Panc1 (cell line): Measurements from ENCODE around the gene NPLOC4. TPM values are rescaled to one million over a fixed set of nuclear protein-coding genes. Genes with fewer than 3 reads are reported as not detected.

Experiments used
- ATAC-seq: fragments of 200-7000 bp; cut with Tn5 transposase; 2 replicates; pipeline ENCODE4 v1.9.1; 2020; ENCODE audit warnings: mild to moderate bottlenecking, moderate library complexity
- BruUV-seq: library from RNA; stranded (reverse); fragments of 400-500 nt; replicated peaks from 2 replicates; lab custom pipeline; 2021; lab: Mats Ljungman, UMichigan
- CTCF ChIA-PET: fragments of 300-600 bp; sonication (Branson Sonifier 250); formaldehyde crosslinking; loops from one replicate; lab custom pipeline; 2022; ENCODE audit warnings: antibody characterized with exemption; lab: Charles Lee
- POLR2A ChIA-PET: fragments of 300-600 bp; sonication (Branson Sonifier 250); formaldehyde crosslinking; loops from one replicate; lab custom pipeline; 2022; ENCODE audit warnings: antibody characterized with exemption; lab: Charles Lee
- DNase-seq: peaks from one replicate; pipeline ENCODE4 v3.0.0-alpha.2; 2010; ENCODE audit warnings: low read depth, low spot score
- H3K27ac ChIP-seq: 2 replicates; pipeline ENCODE4 v1.5.1; 2011; ENCODE audit warnings: mild to moderate bottlenecking, low read length, inconsistent platforms
- H3K27me3 ChIP-seq: fragments of 200-500 bp; sonication (Bioruptor generic); 2 replicates; pipeline ENCODE4 v1.6.0; 2014; ENCODE audit warnings: low read length, inconsistent platforms; ENCODE audit not compliant: control insufficient read depth, insufficient read depth
- H3K36me3 ChIP-seq: fragments of 200-500 bp; sonication (Bioruptor generic); 2 replicates; pipeline ENCODE4 v1.5.1; 2014; ENCODE audit warnings: inconsistent platforms, mild to moderate bottlenecking, low read length, moderate library complexity; ENCODE audit not compliant: control insufficient read depth, insufficient read depth
- H3K4me1 ChIP-seq: 2 replicates; pipeline ENCODE4 v1.5.1; 2011; ENCODE audit warnings: inconsistent platforms, mild to moderate bottlenecking, low read length, moderate library complexity; ENCODE audit not compliant: control insufficient read depth, insufficient read depth
- H3K4me3 ChIP-seq, 2 experiments: 2 replicates each; pipeline ENCODE4 v1.5.1; 2011 to 2012; ENCODE audit warnings: low read depth in 2 of 2, low read length in 2 of 2, mild to moderate bottlenecking in 2 of 2, inconsistent platforms in 1 of 2, moderate library complexity in 1 of 2
- H3K9me3 ChIP-seq: fragments of 200-500 bp; sonication (Bioruptor generic); 2 replicates; pipeline ENCODE4 v1.5.1; 2014; ENCODE audit warnings: low read depth, mild to moderate bottlenecking, inconsistent platforms, low read length, moderate library complexity; ENCODE audit not compliant: control insufficient read depth, insufficient read depth
- POLR2AphosphoS5 ChIP-seq: IDR thresholded peaks from 2 replicates; pipeline ENCODE4 v1.6.1; 2012; ENCODE audit warnings: mild to moderate bottlenecking, low read depth, low read length, moderate library complexity
- SIN3A ChIP-seq: IDR thresholded peaks from 2 replicates; pipeline ENCODE4 v1.6.1; 2012; ENCODE audit warnings: low read depth, mild to moderate bottlenecking, low read length, moderate library complexity, borderline replicate concordance; ENCODE audit not compliant: insufficient read depth
- TCF7L2 ChIP-seq: IDR thresholded peaks from 2 replicates; pipeline ENCODE4 v1.6.1; 2011; ENCODE audit warnings: mild to moderate bottlenecking, low read depth, low read length, inconsistent platforms
- in situ Hi-C: cut with HindIII; loops from 2 replicates; pipeline ENCODE4 v1.10.0; 2016; ENCODE audit warnings: low sequenced_read_pairs, low pct_unique_long_range_greater_than_20kb
- intact Hi-C: fragments of 100-400 bp; cut with micrococcal nuclease; formaldehyde crosslinking; loops from one replicate; pipeline ENCODE4 v1.10.0; 2022; ENCODE audit not compliant: unreplicated experiment
- total RNA-seq: library from RNA; stranded (reverse); gene quantifications from one replicate; pipeline ENCODE4 v1.2.1, GENCODE V29; 2021; ENCODE audit not compliant: unreplicated experiment
- TF ChIP-seq, protein P1 (sequence below): fragments of 450-650 bp; IDR thresholded peaks from 2 replicates; pipeline ENCODE4 v1.5.1; 2017; ENCODE audit warnings: mild to moderate bottlenecking
- TF ChIP-seq, protein P2 (sequence below), 2 experiments: IDR thresholded peaks; 2 replicates each; pipeline ENCODE4 v1.6.1; 2011 to 2012; ENCODE audit warnings: low read depth in 2 of 2, control low read depth in 1 of 2, low read length in 1 of 2, mild to moderate bottlenecking in 1 of 2, moderate library complexity in 1 of 2; ENCODE audit not compliant: insufficient read depth in 1 of 2

NPLOC4 gene
- total RNA-seq, 1 experiment from 2014 or later: 246 TPM

DNA sequence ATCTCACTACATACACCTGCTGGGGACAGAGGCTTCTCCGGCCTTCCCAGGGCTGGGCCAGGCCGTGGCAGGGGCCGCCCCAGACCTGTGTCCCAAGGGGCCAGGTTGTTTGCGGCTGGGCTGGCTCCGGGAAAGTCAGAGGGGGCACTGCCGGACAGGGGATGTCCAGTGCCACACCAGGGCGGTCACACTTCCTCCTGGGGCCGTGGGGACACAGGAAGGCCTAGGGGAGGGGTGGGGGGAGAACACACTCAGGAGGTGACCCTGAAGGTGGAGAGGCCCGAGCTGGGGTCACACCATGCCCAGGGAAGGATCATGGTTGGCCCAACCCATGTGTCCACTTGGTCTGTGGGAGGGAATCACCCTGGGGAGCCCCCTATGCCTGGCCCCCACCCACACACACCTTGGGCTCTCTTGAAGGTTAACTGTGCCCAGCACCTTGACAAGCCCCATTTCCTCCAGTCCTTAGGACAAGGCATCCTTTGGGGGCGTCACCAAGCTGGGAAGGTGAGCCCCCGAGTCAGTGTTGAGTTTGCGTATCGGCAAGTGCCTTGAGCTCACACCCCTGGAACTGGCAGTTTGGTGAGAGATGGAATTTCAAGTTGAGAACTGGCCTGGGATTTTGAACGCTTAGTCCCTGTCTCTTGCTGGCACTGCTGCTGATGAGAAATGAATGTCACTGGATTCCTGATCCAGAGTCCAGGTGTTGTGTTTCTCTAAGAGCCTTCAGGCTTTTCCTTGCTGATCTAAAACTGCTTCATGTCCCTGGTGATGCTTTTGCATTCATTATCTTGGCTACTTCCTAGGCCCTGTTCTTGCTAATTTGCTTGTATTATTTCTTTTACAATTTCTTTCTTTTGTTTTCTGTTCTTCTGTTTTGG lies 116.7 kb downstream of the NPLOC4 start:
- DNase-seq (no peak), ATAC-seq (no peak)
- peak overlapping the region; percentile 38 to 61; a peak in 3 of 4 replicates for H3K4me3 ChIP-seq
- POLR2A ChIA-PET: interaction anchor here (0.6 kb wide), 2 partner anchors 29 to 253 kb away, joined by 4 to 5 read pairs; no protein-coding TSS in a partner anchor
- CTCF ChIA-PET: interaction anchor here (0.6 kb wide), 1 partner anchor 155 kb away, joined by 3 read pairs; no protein-coding TSS in a partner anchor
- H3K4me1 ChIP-seq: peaks cover 45% of the 10 kb centered on the region
- in situ Hi-C loops (no loop called here), intact Hi-C loops (no loop called here)
- no peaks in the 10 kb centered on the region for H3K9me3 ChIP-seq
- TF ChIP-seq TCF7L2: no peak
- TF ChIP-seq, protein P1, sequence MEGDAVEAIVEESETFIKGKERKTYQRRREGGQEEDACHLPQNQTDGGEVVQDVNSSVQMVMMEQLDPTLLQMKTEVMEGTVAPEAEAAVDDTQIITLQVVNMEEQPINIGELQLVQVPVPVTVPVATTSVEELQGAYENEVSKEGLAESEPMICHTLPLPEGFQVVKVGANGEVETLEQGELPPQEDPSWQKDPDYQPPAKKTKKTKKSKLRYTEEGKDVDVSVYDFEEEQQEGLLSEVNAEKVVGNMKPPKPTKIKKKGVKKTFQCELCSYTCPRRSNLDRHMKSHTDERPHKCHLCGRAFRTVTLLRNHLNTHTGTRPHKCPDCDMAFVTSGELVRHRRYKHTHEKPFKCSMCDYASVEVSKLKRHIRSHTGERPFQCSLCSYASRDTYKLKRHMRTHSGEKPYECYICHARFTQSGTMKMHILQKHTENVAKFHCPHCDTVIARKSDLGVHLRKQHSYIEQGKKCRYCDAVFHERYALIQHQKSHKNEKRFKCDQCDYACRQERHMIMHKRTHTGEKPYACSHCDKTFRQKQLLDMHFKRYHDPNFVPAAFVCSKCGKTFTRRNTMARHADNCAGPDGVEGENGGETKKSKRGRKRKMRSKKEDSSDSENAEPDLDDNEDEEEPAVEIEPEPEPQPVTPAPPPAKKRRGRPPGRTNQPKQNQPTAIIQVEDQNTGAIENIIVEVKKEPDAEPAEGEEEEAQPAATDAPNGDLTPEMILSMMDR: no peak
- TF ChIP-seq, protein P2, sequence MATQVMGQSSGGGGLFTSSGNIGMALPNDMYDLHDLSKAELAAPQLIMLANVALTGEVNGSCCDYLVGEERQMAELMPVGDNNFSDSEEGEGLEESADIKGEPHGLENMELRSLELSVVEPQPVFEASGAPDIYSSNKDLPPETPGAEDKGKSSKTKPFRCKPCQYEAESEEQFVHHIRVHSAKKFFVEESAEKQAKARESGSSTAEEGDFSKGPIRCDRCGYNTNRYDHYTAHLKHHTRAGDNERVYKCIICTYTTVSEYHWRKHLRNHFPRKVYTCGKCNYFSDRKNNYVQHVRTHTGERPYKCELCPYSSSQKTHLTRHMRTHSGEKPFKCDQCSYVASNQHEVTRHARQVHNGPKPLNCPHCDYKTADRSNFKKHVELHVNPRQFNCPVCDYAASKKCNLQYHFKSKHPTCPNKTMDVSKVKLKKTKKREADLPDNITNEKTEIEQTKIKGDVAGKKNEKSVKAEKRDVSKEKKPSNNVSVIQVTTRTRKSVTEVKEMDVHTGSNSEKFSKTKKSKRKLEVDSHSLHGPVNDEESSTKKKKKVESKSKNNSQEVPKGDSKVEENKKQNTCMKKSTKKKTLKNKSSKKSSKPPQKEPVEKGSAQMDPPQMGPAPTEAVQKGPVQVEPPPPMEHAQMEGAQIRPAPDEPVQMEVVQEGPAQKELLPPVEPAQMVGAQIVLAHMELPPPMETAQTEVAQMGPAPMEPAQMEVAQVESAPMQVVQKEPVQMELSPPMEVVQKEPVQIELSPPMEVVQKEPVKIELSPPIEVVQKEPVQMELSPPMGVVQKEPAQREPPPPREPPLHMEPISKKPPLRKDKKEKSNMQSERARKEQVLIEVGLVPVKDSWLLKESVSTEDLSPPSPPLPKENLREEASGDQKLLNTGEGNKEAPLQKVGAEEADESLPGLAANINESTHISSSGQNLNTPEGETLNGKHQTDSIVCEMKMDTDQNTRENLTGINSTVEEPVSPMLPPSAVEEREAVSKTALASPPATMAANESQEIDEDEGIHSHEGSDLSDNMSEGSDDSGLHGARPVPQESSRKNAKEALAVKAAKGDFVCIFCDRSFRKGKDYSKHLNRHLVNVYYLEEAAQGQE (IDR thresholded peaks at IDR 0.05; ENCODE audit: insufficient read depth in 1 of 2, low read depth in 2 of 2, low read length in 1 of 2): no peak
- TF ChIP-seq SIN3A: 0 out of 2 replicates have a peak, but pooled peaks have one; percentile 22
- peak; percentile 68; the same call in 1 of the 2 replicates for TF ChIP-seq POLR2AphosphoS5
- H3K27me3 ChIP-seq: no peaks in the 10 kb centered on the region
- no peaks in the 10 kb centered on the region for H3K36me3 ChIP-seq
- TSS peak; percentile 44 for BruUV-seq
- H3K27ac ChIP-seq: peak overlapping the region; percentile 58

DNA sequence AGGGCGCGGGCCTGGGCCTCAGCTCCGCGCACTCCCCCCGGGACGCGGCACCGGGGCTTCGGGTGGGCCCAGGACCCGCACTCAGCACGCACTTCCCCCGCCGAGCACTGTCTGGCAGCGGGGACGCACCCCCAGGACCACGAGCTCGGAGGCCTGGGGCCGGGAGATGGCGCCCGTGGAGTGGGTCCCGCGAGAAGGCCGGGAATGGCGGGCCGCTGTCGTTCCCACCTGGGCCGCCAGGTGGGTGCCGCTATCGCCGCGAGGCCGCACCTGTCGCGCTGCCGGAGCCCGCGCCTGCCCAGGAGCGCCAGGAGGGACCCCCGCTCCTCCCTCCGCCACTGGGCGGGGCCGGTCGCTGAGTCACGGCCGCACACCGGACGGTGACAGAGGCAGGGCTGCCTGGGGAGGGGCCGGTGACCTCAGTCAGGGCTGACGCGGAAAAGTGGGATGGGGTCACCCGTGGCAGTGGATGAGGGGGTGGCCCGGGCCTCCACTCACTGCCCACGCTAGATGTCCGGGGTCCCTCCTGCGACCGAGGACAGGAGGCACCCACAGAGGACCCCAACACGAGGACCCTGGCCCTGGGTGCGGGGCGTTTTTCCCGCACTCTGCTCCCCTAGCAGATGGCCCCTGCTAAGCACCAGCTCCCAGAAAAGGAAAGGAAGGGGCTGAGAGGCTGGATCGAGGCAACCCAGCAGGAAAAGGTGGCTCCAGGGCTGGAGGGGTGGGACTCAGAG lies 117.5 kb downstream of the NPLOC4 start:
- intact Hi-C loops: loop anchor here (5.0 kb wide), 1 partner anchor 127 kb away; no protein-coding TSS in a partner anchor
- peaks cover 45% of the 10 kb centered on the region for H3K4me1 ChIP-seq
- no TSS peak for BruUV-seq
- ATAC-seq: peak; percentile 15
- no peak for DNase-seq
- ChIA-PET POLR2A (interaction anchor here (0.6 kb wide), 2 partner anchors 117 to 149 kb away, joined by 4 to 8 read pairs; no protein-coding TSS in a partner anchor), CTCF (no interaction called here)
- H3K27me3 ChIP-seq: no peaks in the 10 kb centered on the region
- TF ChIP-seq SIN3A: peak; percentile 66; the same call in 1 of the 2 replicates
- TF ChIP-seq, protein P2 (IDR thresholded peaks at IDR 0.05; ENCODE audit: insufficient read depth in 1 of 2, low read depth in 2 of 2, low read length in 1 of 2): no peak
- no peak; the same call in 1 of the 2 replicates for TF ChIP-seq POLR2AphosphoS5
- TF ChIP-seq, protein P1: peak; percentile 80
- TF ChIP-seq TCF7L2: no peak; the same call in 1 of the 2 replicates
- H3K4me3 ChIP-seq: peak overlapping the region; percentile 38 to 61
- no peaks in the 10 kb centered on the region for H3K9me3 ChIP-seq
- peak overlapping the region; percentile 58 for H3K27ac ChIP-seq
- in situ Hi-C loops: no loop called here
- no peaks in the 10 kb centered on the region for H3K36me3 ChIP-seq
